Endothelial cell of umbilical vein (primary cell): ENCODE results near the gene BEND4. TPM values are rescaled to one million over a fixed set of nuclear protein-coding genes. Genes with fewer than 3 reads are reported as not detected.

Experiments used
- BruUV-seq: library from RNA; stranded (reverse); fragments of 400-500 nt; replicated peaks from 2 replicates; lab custom pipeline; 2021; lab: Mats Ljungman, UMichigan
- CTCF ChIA-PET: fragments of 300-600, 350-600 bp; sonication (Branson Sonifier 250); formaldehyde crosslinking; loops from one replicate; lab custom pipeline; 2021; ENCODE audit warnings: antibody characterized with exemption, inconsistent platforms; lab: Charles Lee
- POLR2A ChIA-PET: fragments of 300-600, 350-600 bp; sonication (Branson Sonifier 250); formaldehyde crosslinking; loops from one replicate; lab custom pipeline; 2021; ENCODE audit warnings: antibody characterized with exemption, inconsistent platforms; lab: Charles Lee
- DNase-seq: peaks from one replicate; pipeline ENCODE4 v3.0.0-alpha.2; 2011; ENCODE audit warnings: low read depth, low spot score
- FAIRE-seq: peaks from 2 replicates; lab custom pipeline; 2011; peaks lifted over from hg19 to GRCh38; lab: Jason Lieb, UNC
- H2AFZ ChIP-seq: 2 replicates; pipeline ENCODE4 v1.6.0; 2012; ENCODE audit warnings: low read depth, low read length, control low read depth, inconsistent platforms
- H3K27ac ChIP-seq: 2 replicates; pipeline ENCODE4 v1.5.1; 2011; ENCODE audit warnings: low read depth, mild to moderate bottlenecking, control low read depth, low read length, moderate library complexity; ENCODE audit not compliant: insufficient read depth
- H3K27me3 ChIP-seq, 2 experiments: 2 replicates each; pipeline versions ENCODE4 v1.6.0 to v1.6.1; 2011; ENCODE audit warnings: low read length in 2 of 2, mixed read lengths in 1 of 2; ENCODE audit not compliant: control insufficient read depth in 2 of 2, insufficient read depth in 2 of 2
- H3K36me3 ChIP-seq, 2 experiments: 2 replicates in 1 of 2; 3 replicates in 1 of 2; pipeline ENCODE4 v1.5.1; 2011; ENCODE audit warnings: low read length in 2 of 2, mild to moderate bottlenecking in 1 of 2, moderate library complexity in 1 of 2; ENCODE audit not compliant: control insufficient read depth in 2 of 2, insufficient read depth in 2 of 2; ENCODE audit errors: extremely low read depth in 1 of 2
- H3K4me1 ChIP-seq: 3 replicates; pipeline ENCODE4 v1.5.1; 2011; ENCODE audit warnings: mild to moderate bottlenecking, low read length; ENCODE audit not compliant: control insufficient read depth, insufficient read depth; ENCODE audit errors: extremely low read depth
- H3K4me2 ChIP-seq: 2 replicates; pipeline ENCODE4 v1.6.1; 2011; ENCODE audit warnings: low read length, control low read depth, mixed read lengths; ENCODE audit not compliant: insufficient read depth
- H3K4me3 ChIP-seq, 3 experiments: fragments of 200-600 bp in 1 of 3; sonication (generic), shearing (Covaris generic) in 1 of 3; replicated peaks in 1 of 3; 2 replicates each; pipeline ENCODE4 v1.5.1; 2011 to 2016; ENCODE audit warnings: control low read depth in 3 of 3, low read length in 3 of 3, mild to moderate bottlenecking in 2 of 3, inconsistent platforms in 1 of 3, low read depth in 1 of 3, moderate library complexity in 1 of 3; ENCODE audit not compliant: insufficient read depth in 1 of 3
- H3K79me2 ChIP-seq: 2 replicates; pipeline ENCODE4 v1.6.0; 2012; ENCODE audit warnings: low read length, inconsistent platforms; ENCODE audit not compliant: control insufficient read depth, insufficient read depth
- H3K9ac ChIP-seq: replicated peaks from 2 replicates; pipeline ENCODE3; 2011; ENCODE audit warnings: low read length, control low read depth; ENCODE audit not compliant: insufficient read depth; ENCODE audit errors: extremely low read depth
- H3K9me1 ChIP-seq: replicated peaks from 3 replicates; pipeline ENCODE4 v1.6.0; 2011; ENCODE audit warnings: mild to moderate bottlenecking, low read length; ENCODE audit not compliant: control insufficient read depth, insufficient read depth; ENCODE audit errors: extremely low read depth
- H3K9me3 ChIP-seq: replicated peaks from 2 replicates; pipeline ENCODE4 v1.5.1; 2012; ENCODE audit warnings: low read length, inconsistent platforms; ENCODE audit not compliant: control insufficient read depth, insufficient read depth
- H4K20me1 ChIP-seq: replicated peaks from 2 replicates; pipeline ENCODE3; 2011; ENCODE audit warnings: mild to moderate bottlenecking, low read length; ENCODE audit not compliant: control insufficient read depth, insufficient read depth; ENCODE audit errors: extremely low read depth
- FOS ChIP-seq: IDR thresholded peaks from 2 replicates; pipeline ENCODE4 v1.6.1; 2011; ENCODE audit warnings: mild to moderate bottlenecking, low read length, moderate library complexity, borderline replicate concordance; ENCODE audit not compliant: insufficient read depth
- JUN ChIP-seq: IDR thresholded peaks from 2 replicates; pipeline ENCODE4 v1.6.1; 2011; ENCODE audit warnings: borderline replicate concordance, low read depth; ENCODE audit not compliant: insufficient read length, insufficient read depth
- MYC ChIP-seq: IDR thresholded peaks from one replicate; pipeline ENCODE4 v1.6.1; 2011; ENCODE audit warnings: mild to moderate bottlenecking, low read depth, low read length
- POLR2AphosphoS5 ChIP-seq: IDR thresholded peaks from 2 replicates; pipeline ENCODE4 v1.6.1; 2012; ENCODE audit warnings: low read depth, mild to moderate bottlenecking, control low read depth, low read length, moderate library complexity; ENCODE audit not compliant: insufficient read depth
- dilution Hi-C: fragments of 300-500 bp; cut with MboI; formaldehyde crosslinking; loops from one replicate; pipeline ENCODE4 v1.15.0; 2019; ENCODE audit warnings: low sequenced_read_pairs; ENCODE audit not compliant: extremely low pct_ligation_motif_present
- intact Hi-C: fragments of 100-400 bp; cut with micrococcal nuclease; formaldehyde crosslinking; loops from one replicate; pipeline ENCODE4 v1.10.0; 2022
- polyA plus RNA-seq, 4 experiments: library from polyadenylated mRNA; depleted of rRNA in 3 of 4; stranded (reverse) in 3 of 4; unstranded in 1 of 4; fragments of >200 nt; gene quantifications; 2 replicates each; pipeline versions ENCODE4 v1.2.1 to v1.2.3, GENCODE V29; 2011 to 2012; ENCODE audit warnings: missing spikeins in 1 of 4
- total RNA-seq: library from RNA; stranded (reverse); gene quantifications from 2 replicates; pipeline ENCODE4 v1.2.3, GENCODE V29; 2021
- TF ChIP-seq, protein P1 (sequence below), 2 donors: IDR thresholded peaks; 1 replicate in 1 of 2; 2 replicates in 1 of 2; pipeline ENCODE4 v1.5.1; 2011; ENCODE audit warnings: low read length in 2 of 2, mild to moderate bottlenecking in 2 of 2, moderate library complexity in 2 of 2, control low read depth in 1 of 2, inconsistent platforms in 1 of 2, low read depth in 1 of 2; ENCODE audit not compliant: insufficient read depth in 1 of 2; ENCODE audit errors: extremely low read depth in 1 of 2
- TF ChIP-seq, protein P2 (sequence below): IDR thresholded peaks from 2 replicates; pipeline ENCODE4 v1.6.1; 2011; ENCODE audit not compliant: insufficient read depth, insufficient read length

The BEND4 gene
- total and polyA plus RNA-seq, 2 donors (not counting 3 experiments of a cell fraction or from before 2014, with no cell fraction given): 0.01 to 0.27 TPM

DNA sequence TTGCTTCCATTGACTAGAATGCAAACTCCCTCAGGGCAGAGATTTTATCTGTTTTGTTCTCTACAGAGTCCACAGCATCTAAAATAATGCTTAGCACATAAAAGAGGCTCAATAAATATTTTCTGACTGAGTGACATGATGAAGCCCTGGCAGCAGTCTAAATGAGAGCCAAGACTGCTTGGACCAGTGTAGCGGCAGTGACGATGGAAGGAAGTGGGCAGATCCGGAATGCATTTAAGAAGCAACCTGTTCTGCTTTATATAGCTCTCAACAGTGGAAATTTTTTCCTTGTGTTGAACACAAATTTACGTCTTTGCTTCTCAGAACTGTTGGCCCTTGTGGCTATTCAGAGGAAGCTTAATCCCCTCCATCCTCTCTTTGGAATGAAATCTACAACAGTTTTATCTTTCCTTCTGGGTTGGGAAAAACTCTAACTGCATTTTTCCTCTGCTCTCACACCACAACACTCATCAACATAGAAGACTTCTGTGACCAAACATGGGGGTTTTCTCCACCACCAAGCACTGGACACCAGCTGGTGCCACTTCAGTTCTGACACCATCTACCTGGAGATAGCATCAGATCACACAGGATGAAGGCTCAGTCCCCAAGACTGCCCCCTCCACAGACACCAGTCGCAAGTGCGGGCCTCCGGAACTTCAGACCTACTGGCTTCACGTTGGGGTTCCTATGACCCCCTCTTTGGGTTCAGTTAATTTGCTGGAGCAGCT, 7.0 kb upstream of the BEND4 start:
- Histone ChIP-seq H4K20me1 (no peaks in the 10 kb centered on the region), H3K4me2 (no peak overlapping the region), H3K27me3 (peaks cover 0 to 8% of the 10 kb centered on the region in 2 experiments), H3K36me3 (no peaks in the 10 kb centered on the region), H3K4me1 (no peaks in the 10 kb centered on the region), H3K79me2 (no peaks in the 10 kb centered on the region), H3K4me3 (no peak overlapping the region), H3K27ac (no peak overlapping the region), H3K9ac (no peak overlapping the region), H3K9me3 (no peaks in the 10 kb centered on the region), H3K9me1 (no peaks in the 10 kb centered on the region), H2AFZ (no peak overlapping the region)
- no peak for DNase-seq
- dilution Hi-C loops: no loop called here
- CTCF ChIA-PET: interaction anchor here (1.0 kb wide), 1 partner anchor 9 kb away, joined by 3 read pairs; no protein-coding TSS in a partner anchor
- POLR2A ChIA-PET: no interaction called here
- BruUV-seq: no TSS peak
- TF ChIP-seq, protein P1, sequence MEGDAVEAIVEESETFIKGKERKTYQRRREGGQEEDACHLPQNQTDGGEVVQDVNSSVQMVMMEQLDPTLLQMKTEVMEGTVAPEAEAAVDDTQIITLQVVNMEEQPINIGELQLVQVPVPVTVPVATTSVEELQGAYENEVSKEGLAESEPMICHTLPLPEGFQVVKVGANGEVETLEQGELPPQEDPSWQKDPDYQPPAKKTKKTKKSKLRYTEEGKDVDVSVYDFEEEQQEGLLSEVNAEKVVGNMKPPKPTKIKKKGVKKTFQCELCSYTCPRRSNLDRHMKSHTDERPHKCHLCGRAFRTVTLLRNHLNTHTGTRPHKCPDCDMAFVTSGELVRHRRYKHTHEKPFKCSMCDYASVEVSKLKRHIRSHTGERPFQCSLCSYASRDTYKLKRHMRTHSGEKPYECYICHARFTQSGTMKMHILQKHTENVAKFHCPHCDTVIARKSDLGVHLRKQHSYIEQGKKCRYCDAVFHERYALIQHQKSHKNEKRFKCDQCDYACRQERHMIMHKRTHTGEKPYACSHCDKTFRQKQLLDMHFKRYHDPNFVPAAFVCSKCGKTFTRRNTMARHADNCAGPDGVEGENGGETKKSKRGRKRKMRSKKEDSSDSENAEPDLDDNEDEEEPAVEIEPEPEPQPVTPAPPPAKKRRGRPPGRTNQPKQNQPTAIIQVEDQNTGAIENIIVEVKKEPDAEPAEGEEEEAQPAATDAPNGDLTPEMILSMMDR (IDR thresholded peaks at IDR 0.05; ENCODE audit: extremely low read depth in 1 of 2, insufficient read depth in 1 of 2, low read depth in 1 of 2, low read length in 2 of 2): no peak
- TF ChIP-seq JUN (no peak), FOS (no peak), MYC (no peak), POLR2AphosphoS5 (no peak)
- TF ChIP-seq, protein P2, sequence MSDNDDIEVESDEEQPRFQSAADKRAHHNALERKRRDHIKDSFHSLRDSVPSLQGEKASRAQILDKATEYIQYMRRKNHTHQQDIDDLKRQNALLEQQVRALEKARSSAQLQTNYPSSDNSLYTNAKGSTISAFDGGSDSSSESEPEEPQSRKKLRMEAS: no peak
- intact Hi-C loops: no loop called here
- no peak for FAIRE-seq
